ENCODE results near the gene NCAPD2.
"Not testable (repeated sequence)": the region's sequence is repeated elsewhere in the genome, so short reads cannot be mapped to it uniquely, and the experiment has no call there.

DNA sequence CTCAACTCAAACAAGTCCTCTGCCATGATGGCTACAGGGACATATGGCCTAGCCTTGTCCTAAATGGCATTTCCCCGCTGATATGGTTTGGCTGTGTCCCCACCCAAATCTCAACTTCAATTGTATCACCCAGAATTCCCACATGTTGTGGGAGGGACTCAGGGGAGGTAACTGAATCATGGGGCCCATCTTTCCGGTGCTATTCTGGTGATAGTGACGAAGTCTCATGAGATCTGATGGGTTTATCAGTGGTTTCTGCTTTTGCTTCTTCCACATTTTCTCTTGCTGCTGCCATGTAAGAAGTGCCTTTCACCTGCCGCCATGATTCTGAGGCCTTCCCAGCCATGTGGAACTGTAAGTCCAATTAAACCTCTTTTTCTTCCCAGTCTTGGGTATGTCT, 27.2 kb upstream of the NCAPD2 start:
- TF ChIP-seq, protein P1, sequence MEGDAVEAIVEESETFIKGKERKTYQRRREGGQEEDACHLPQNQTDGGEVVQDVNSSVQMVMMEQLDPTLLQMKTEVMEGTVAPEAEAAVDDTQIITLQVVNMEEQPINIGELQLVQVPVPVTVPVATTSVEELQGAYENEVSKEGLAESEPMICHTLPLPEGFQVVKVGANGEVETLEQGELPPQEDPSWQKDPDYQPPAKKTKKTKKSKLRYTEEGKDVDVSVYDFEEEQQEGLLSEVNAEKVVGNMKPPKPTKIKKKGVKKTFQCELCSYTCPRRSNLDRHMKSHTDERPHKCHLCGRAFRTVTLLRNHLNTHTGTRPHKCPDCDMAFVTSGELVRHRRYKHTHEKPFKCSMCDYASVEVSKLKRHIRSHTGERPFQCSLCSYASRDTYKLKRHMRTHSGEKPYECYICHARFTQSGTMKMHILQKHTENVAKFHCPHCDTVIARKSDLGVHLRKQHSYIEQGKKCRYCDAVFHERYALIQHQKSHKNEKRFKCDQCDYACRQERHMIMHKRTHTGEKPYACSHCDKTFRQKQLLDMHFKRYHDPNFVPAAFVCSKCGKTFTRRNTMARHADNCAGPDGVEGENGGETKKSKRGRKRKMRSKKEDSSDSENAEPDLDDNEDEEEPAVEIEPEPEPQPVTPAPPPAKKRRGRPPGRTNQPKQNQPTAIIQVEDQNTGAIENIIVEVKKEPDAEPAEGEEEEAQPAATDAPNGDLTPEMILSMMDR (conservative IDR thresholded peaks at IDR 0.05; ENCODE audit: low read depth, low read length) = not testable (repeated sequence)
- TF ChIP-seq FOS (IDR thresholded peaks at IDR 0.05; ENCODE audit: low read depth, low read length); POLR2A (IDR thresholded peaks at IDR 0.05; ENCODE audit: low read depth, low read length); CEBPB (IDR thresholded peaks at IDR 0.05; ENCODE audit: low read depth, low read length); RAD21 (IDR thresholded peaks at IDR 0.05; ENCODE audit: low read length); SMC3 (IDR thresholded peaks at IDR 0.05; ENCODE audit: low read depth, low read length); MAFK (IDR thresholded peaks at IDR 0.05; ENCODE audit: low read depth, low read length); RFX5 (IDR thresholded peaks at IDR 0.05; ENCODE audit: low read depth, low read length); MXI1 (IDR thresholded peaks at IDR 0.05; ENCODE audit: borderline replicate concordance, low read depth, low read length); BHLHE40 (IDR thresholded peaks at IDR 0.05; ENCODE audit: low read depth, low read length): not testable (repeated sequence)
